Testis (tissue), 3 donors: Measurements from ENCODE around the gene THRAP3. TPM values are rescaled to one million over a fixed set of nuclear protein-coding genes. Genes with fewer than 3 reads are reported as not detected.
A peak's percentile ranks its signal among the peaks of the same experiment; 100 is the strongest.
"Not testable (repeated sequence)": the region's sequence is repeated elsewhere in the genome, so short reads cannot be mapped to it uniquely, and the experiment has no call there.

ENCODE experiments used
- DNase-seq: peaks from one replicate; pipeline ENCODE4 v3.0.0-alpha.2; 2019
- H3K27ac ChIP-seq, 2 donors: fragments of 200-600 bp; sonication (generic); one replicate each; pipeline ENCODE4 v1.5.1; 2019
- H3K27me3 ChIP-seq: fragments of 200-600 bp; sonication (generic); one replicate; pipeline ENCODE4 v1.5.1; 2019
- H3K36me3 ChIP-seq: fragments of 200-600 bp; sonication (generic); one replicate; pipeline ENCODE4 v1.5.1; 2017; ENCODE audit warnings: low read depth; ENCODE audit errors: missing control alignments
- H3K4me1 ChIP-seq: fragments of 200-600 bp; sonication (generic); one replicate; pipeline ENCODE4 v1.5.1; 2019
- H3K4me3 ChIP-seq, 2 donors: fragments of 200-600 bp; sonication (generic); one replicate each; pipeline ENCODE4 v1.5.1; 2017 to 2019
- H3K9me3 ChIP-seq: fragments of 200-600 bp; sonication (generic); one replicate; pipeline ENCODE4 v1.5.1; 2017
- CTCF ChIP-seq, 3 experiments: fragments of 450-650 bp in 2 of 3; fragments of 200-600 bp in 1 of 3; sonication (generic) in 1 of 3; IDR thresholded peaks; one replicate each; pipeline ENCODE4 v1.5.1; 2016 to 2019; ENCODE audit warnings: antibody characterized with exemption in 3 of 3, mild to moderate bottlenecking in 2 of 3, moderate library complexity in 1 of 3
- POLR2A ChIP-seq: fragments of 450-650 bp; IDR thresholded peaks from one replicate; pipeline ENCODE4 v1.6.1; 2017; ENCODE audit warnings: antibody characterized with exemption, mild to moderate bottlenecking, moderate library complexity
- WGBS, 2 donors: methylation state at CpG; one replicate each; pipeline ENCODE4 v1.1.5; 2018; 5-methylcytosine and 5-hydroxymethylcytosine counted together
- intact Hi-C: fragments of 100-400 bp; cut with DNase I; formaldehyde crosslinking; loops from one replicate; pipeline ENCODE4 v1.15.1; 2023; ENCODE audit warnings: low total_unique reads
- polyA plus RNA-seq: library from polyadenylated mRNA; stranded (reverse); fragments of 350-450 nt; fragmentation: Illumina TruSeq; extraction: RNeasy Lipid Tissue Mini Kit (QIAGEN cat#74804); gene quantifications from one replicate; pipeline ENCODE4 v1.2.3, GENCODE V29; 2014; ENCODE audit warnings: low read depth, low replicate concordance; ENCODE audit not compliant: insufficient read depth
- total RNA-seq, 2 donors: library from RNA; depleted of rRNA; stranded (reverse); fragments of >200 nt; gene quantifications; one replicate each; pipeline ENCODE4 v1.2.3, GENCODE V29; 2016

THRAP3 gene
- total and polyA plus RNA-seq, 3 donors from 2014 or later = 72.5 to 112 (median 93.0) TPM

DNA sequence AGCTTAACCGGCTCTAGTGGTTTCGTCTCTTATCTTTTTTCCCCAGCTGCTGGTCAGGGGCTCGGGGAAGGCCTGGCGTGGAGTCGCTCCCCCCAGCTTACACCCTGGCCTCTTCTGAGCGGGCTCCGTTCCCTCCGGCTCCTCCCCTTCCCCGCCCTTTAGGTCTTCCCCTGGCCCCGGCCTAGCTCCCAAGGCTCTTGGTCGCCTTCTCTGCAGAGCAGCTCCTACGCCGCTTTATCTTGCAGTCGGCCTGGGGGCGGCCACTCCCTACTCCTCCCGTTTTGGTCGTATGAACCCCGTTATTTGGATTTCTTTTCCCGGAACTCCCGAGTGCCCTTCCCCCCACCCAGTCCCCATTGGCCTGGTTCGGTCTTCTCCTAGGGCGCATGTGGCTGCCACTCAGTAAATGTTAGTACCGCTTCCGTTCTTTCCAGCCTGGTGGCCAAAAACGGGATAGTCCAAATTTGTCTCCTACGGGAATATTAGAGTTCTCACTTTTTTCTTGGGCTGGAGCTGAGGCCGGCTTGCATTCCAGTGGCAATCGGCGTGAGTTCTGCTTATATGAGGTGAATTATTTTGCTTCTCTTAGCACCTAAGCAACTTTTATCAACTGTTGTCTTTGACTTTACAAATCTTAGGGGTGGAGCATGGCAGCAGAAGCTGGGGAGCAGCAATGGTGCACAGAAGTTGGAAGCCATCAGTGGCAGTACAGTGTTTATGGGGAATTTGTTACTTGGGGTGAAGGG is 467 bp downstream of the THRAP3 start:
- DNase-seq = no peak
- WGBS, 2 donors = 0% methylated on average over 26 to 29 of the region's 29 CpGs
- Histone ChIP-seq H3K9me3 (no peaks in the 10 kb centered on the region), H3K4me1 (peaks cover 27% of the 10 kb centered on the region), H3K4me3 (peak overlapping the region; percentile 86 to 98), H3K27ac (peak overlapping the region; percentile 98), H3K36me3 (no peaks in the 10 kb centered on the region), H3K27me3 (no peaks in the 10 kb centered on the region)
- intact Hi-C loops = loop anchor here (10.0 kb wide), 1 partner anchor 60 kb away; no protein-coding TSS in a partner anchor
- TF ChIP-seq CTCF (IDR thresholded peaks at IDR 0.05) (peak; percentile 46 to 55 (median 49)), POLR2A (no peak)

DNA sequence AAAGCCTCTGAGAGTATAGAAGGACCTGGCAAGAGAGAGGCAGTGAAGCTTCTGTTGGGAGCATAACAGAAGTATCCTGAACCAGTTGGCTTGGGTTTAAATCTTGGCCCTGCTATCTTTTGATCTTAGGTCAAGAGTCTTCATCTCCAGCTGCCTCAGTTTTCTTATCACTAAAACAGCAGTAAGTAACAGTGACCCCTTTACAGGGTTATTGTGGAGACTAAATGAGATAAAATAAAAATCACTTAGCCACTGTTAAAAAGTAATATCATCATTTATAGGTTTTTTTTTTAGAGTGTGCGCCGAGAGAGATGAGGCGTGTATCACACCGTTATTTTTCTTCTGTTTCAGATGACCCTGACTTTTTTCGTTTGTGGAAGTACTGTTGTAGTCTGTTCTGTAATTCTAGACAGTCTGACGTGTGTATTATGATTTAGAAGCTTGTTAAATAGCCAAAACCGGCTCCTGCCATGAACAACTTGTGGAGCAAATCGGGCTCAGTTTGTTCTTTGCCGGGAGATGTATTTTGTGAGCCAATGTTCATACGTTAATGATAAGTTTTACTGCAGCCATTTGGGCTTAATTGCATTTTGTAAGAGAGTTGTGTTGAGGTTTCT is 1.1 kb downstream of the THRAP3 start:
- H3K36me3 ChIP-seq = no peaks in the 10 kb centered on the region
- intact Hi-C loops = loop anchor here (10.0 kb wide), 1 partner anchor 59 kb away; no protein-coding TSS in a partner anchor
- no peak for DNase-seq
- TF ChIP-seq POLR2A = no peak
- no peak for TF ChIP-seq CTCF (IDR thresholded peaks at IDR 0.05)
- WGBS, 2 donors = 4 to 5% methylated on average over 10 of the region's 10 CpGs
- H3K9me3 ChIP-seq = no peaks in the 10 kb centered on the region
- peak overlapping the region; percentile 86 to 98 for H3K4me3 ChIP-seq
- H3K4me1 ChIP-seq = peaks cover 27% of the 10 kb centered on the region
- no peaks in the 10 kb centered on the region for H3K27me3 ChIP-seq
- H3K27ac ChIP-seq = peak overlapping the region; percentile 98

DNA sequence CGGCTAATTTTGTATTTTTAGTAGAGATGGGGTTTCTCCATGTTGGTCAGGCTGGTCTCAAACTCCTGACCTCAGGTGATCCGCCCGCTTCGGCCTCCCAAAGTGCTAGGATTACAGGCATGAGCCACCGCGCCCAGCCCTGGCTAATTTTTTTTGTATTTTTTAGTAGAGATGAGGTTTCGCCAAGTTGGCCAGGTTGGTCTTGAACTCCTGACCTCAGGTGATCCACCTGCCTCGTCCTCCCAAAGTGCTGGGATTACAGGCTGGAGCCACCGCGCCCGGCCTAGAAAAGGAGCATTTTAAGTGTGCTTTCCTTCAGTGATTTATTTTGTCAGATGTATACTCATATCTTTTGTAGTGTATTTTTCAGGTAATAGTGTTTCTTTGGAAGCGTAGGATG is 6.0 kb downstream of the THRAP3 start:
- H3K36me3 ChIP-seq, H3K27ac ChIP-seq, H3K9me3 ChIP-seq, DNase-seq, H3K4me3 ChIP-seq, H3K27me3 ChIP-seq, intact Hi-C loops: not testable (repeated sequence)
- 93% methylated on average over 12 of the region's 12 CpGs for WGBS, 2 donors
- peaks cover 26% of the 10 kb centered on the region for H3K4me1 ChIP-seq

GRCh38 chr1:36231191-36231590 is 6.9 kb downstream of the THRAP3 start:
- no peak overlapping the region for H3K27ac ChIP-seq
- intact Hi-C loops = no loop called here
- no peak overlapping the region for H3K4me3 ChIP-seq
- no peak for DNase-seq
- no peak for TF ChIP-seq POLR2A
- peaks cover 20% of the 10 kb centered on the region for H3K4me1 ChIP-seq
- H3K36me3 ChIP-seq = no peaks in the 10 kb centered on the region
- 44 to 52% methylated on average over 1 of the region's 1 CpG for WGBS, 2 donors
- H3K9me3 ChIP-seq = no peaks in the 10 kb centered on the region
- H3K27me3 ChIP-seq = no peaks in the 10 kb centered on the region

- WGBS, 2 donors = 79 to 83% methylated on average over 11 of the region's 11 CpGs
- no peak for DNase-seq
- H3K4me3 ChIP-seq = no peak overlapping the region
- H3K27ac ChIP-seq = no peak overlapping the region
- peaks cover 9% of the 10 kb centered on the region for H3K4me1 ChIP-seq
- intact Hi-C loops = no loop called here
- H3K36me3 ChIP-seq = no peaks in the 10 kb centered on the region
- no peaks in the 10 kb centered on the region for H3K9me3 ChIP-seq
- no peaks in the 10 kb centered on the region for H3K27me3 ChIP-seq
- TF ChIP-seq POLR2A (no peak), CTCF (IDR thresholded peaks at IDR 0.05) (no peak)
These were observed 8.2 kb downstream of the THRAP3 start for GRCh38 chr1:36232212-36233095.
